ENCODE measurements around the gene NEDD4L.

NEDD4L gene

DNA sequence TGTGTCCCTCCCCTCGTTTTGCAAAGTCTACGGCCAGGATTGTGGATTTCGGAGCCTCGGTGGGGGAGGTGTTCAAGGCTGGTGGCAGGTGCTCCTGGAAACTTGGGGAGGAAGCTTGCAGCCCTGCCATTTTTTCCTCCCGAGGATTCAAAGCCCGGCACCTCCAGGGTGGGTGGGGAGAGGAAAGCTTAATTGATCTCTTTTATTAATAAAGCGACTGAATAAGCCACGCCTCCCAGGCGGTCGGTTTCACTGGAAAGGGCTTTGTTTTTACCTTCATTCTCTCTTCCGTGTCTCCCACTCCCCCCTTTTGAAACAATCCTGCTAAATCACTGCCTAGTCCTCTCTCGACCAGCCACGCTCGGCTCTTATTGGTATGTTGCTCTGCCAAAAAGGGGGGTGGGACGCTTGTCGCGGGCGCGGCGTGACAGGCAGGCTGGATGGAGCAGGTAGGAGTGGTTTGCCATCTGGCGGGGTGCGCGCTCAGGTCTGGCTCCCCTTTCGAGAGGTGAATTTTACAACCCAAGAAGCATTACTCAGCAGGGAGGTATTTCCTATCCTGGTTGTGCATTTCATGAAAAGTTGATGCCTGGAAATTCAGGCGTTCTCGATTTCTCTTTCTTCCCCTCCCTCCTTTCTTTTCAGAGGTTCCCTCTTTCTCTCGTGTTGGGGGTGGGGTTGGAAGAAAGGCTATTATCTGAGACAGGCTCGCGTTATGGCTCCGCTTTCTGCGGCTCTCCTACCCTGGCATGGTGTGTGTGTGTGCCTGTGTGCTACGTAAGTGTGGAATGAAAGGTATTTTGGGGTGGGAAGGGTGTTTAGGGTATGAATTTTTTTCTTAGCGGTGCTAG is 1.4 kb downstream of the NEDD4L start (continued):
- TF ChIP-seq, protein P1, sequence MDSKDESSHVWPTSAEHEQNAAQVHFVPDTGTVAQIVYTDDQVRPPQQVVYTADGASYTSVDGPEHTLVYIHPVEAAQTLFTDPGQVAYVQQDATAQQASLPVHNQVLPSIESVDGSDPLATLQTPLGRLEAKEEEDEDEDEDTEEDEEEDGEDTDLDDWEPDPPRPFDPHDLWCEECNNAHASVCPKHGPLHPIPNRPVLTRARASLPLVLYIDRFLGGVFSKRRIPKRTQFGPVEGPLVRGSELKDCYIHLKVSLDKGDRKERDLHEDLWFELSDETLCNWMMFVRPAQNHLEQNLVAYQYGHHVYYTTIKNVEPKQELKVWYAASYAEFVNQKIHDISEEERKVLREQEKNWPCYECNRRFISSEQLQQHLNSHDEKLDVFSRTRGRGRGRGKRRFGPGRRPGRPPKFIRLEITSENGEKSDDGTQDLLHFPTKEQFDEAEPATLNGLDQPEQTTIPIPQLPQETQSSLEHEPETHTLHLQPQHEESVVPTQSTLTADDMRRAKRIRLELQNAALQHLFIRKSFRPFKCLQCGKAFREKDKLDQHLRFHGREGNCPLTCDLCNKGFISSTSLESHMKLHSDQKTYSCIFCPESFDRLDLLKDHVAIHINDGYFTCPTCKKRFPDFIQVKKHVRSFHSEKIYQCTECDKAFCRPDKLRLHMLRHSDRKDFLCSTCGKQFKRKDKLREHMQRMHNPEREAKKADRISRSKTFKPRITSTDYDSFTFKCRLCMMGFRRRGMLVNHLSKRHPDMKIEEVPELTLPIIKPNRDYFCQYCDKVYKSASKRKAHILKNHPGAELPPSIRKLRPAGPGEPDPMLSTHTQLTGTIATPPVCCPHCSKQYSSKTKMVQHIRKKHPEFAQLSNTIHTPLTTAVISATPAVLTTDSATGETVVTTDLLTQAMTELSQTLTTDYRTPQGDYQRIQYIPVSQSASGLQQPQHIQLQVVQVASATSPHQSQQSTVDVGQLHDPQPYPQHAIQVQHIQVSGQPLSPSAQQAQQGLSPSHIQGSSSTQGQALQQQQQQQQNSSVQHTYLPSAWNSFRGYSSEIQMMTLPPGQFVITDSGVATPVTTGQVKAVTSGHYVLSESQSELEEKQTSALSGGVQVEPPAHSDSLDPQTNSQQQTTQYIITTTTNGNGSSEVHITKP (tag by site-specific recombination; IDR thresholded peaks at IDR 0.05) = peak; percentile 95
- TF ChIP-seq ZXDB (tag by site-specific recombination; IDR thresholded peaks at IDR 0.05) (peak; percentile 25; the same call in 1 of the 2 replicates), HOXA7 (CRISPR knock-in tag; IDR thresholded peaks at IDR 0.05; ENCODE audit: borderline replicate concordance) (no peak), ZNF501 (tag by site-specific recombination; IDR thresholded peaks at IDR 0.05) (peak; percentile 38; the same call in 1 of the 2 replicates), ZBTB20 (tag by site-specific recombination; IDR thresholded peaks at IDR 0.05) (peak; percentile 74)

DNA sequence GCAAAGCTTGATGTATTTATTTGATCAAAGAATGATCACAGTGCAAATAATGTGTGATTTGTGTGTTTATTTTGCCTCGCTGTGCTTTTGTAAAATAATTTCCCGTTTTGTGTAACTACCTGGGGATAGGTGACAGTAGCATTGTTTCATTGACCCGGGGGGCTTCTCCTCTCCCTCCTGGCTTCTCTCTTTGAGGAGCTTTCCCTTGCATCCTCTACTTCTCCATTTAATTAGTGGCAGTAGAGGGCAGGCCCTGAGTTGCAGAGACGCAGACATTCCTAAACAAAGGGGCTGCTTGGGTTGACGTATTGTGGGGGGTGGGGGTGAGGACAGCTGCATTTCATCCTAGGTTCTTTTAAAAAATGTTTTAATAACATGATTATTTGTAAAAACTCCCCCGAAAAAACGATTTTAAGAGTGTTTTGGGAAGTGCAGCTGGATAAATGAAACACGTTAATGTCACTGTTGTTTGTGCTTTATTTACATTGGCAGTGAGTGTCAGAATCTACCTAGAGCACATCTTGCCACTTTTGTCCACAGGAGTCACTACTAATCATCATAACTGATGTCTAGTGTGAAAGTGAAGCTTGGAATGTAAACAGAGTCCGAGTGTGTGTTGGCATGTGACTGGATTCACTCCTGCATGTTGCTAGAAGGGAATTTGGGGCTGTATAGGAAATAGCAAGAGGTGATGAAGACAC is 2.2 kb downstream of the NEDD4L start:
- peak overlapping the region; percentile 95; the same call in 1 of the 2 replicates for H3K27ac ChIP-seq (ENCODE audit: extremely low read depth, low read depth, low read length)
- CTCF ChIA-PET = interaction anchor here (0.5 to 3.1 kb wide), 13 partner anchors 8 to 590 kb away, joined by 3 to 21 read pairs (median 4); no protein-coding TSS in a partner anchor
- H3K4me1 ChIP-seq (ENCODE audit: control insufficient read depth, insufficient read depth, low read length) = peaks cover 16% of the 10 kb centered on the region
- POLR2A ChIA-PET = interaction anchor here (0.5 to 0.8 kb wide), 2 partner anchors 10 to 11 kb away, joined by 3 to 4 read pairs; no protein-coding TSS in a partner anchor
- no peaks in the 10 kb centered on the region for H3K9me3 ChIP-seq (ENCODE audit: control insufficient read depth, insufficient read depth, low read depth, low read length)
- peak overlapping the region; percentile 81 for H3K4me3 ChIP-seq (ENCODE audit: low read depth, low read length)
- H3K36me3 ChIP-seq (ENCODE audit: control insufficient read depth in 2 of 2, insufficient read depth in 1 of 2, low read length in 2 of 2) = no peaks in the 10 kb centered on the region
- no peak for TF ChIP-seq ZNF121 (tag by site-specific recombination; IDR thresholded peaks at IDR 0.05)
- TF ChIP-seq ZNF174 (tag by site-specific recombination; IDR thresholded peaks at IDR 0.05) = no peak
- no peak for TF ChIP-seq ZNF248 (tag by site-specific recombination; IDR thresholded peaks at IDR 0.05)
- no peak for TF ChIP-seq RBAK (tag by site-specific recombination; IDR thresholded peaks at IDR 0.05)
- TF ChIP-seq ZNF558 (tag by site-specific recombination; IDR thresholded peaks at IDR 0.05) = no peak
- no peak for TF ChIP-seq KLF16 (tag by site-specific recombination; IDR thresholded peaks at IDR 0.05)
- TF ChIP-seq, protein P1 (tag by site-specific recombination; IDR thresholded peaks at IDR 0.05) = peak; percentile 79
- TF ChIP-seq, protein P2, sequence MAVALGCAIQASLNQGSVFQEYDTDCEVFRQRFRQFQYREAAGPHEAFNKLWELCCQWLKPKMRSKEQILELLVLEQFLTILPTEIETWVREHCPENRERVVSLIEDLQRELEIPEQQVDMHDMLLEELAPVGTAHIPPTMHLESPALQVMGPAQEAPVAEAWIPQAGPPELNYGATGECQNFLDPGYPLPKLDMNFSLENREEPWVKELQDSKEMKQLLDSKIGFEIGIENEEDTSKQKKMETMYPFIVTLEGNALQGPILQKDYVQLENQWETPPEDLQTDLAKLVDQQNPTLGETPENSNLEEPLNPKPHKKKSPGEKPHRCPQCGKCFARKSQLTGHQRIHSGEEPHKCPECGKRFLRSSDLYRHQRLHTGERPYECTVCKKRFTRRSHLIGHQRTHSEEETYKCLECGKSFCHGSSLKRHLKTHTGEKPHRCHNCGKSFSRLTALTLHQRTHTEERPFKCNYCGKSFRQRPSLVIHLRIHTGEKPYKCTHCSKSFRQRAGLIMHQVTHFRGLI (tag by site-specific recombination; IDR thresholded peaks at IDR 0.05) = no peak
- TF ChIP-seq ZNF223 (tag by site-specific recombination; IDR thresholded peaks at IDR 0.05) = no peak
- no peak for TF ChIP-seq ZNF302 (tag by site-specific recombination; IDR thresholded peaks at IDR 0.05; ENCODE audit: low read depth)
- TF ChIP-seq, protein P3, sequence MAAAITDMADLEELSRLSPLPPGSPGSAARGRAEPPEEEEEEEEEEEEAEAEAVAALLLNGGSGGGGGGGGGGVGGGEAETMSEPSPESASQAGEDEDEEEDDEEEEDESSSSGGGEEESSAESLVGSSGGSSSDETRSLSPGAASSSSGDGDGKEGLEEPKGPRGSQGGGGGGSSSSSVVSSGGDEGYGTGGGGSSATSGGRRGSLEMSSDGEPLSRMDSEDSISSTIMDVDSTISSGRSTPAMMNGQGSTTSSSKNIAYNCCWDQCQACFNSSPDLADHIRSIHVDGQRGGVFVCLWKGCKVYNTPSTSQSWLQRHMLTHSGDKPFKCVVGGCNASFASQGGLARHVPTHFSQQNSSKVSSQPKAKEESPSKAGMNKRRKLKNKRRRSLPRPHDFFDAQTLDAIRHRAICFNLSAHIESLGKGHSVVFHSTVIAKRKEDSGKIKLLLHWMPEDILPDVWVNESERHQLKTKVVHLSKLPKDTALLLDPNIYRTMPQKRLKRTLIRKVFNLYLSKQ (tag by site-specific recombination; IDR thresholded peaks at IDR 0.05; ENCODE audit: borderline replicate concordance) = no peak
- TF ChIP-seq, protein P4, sequence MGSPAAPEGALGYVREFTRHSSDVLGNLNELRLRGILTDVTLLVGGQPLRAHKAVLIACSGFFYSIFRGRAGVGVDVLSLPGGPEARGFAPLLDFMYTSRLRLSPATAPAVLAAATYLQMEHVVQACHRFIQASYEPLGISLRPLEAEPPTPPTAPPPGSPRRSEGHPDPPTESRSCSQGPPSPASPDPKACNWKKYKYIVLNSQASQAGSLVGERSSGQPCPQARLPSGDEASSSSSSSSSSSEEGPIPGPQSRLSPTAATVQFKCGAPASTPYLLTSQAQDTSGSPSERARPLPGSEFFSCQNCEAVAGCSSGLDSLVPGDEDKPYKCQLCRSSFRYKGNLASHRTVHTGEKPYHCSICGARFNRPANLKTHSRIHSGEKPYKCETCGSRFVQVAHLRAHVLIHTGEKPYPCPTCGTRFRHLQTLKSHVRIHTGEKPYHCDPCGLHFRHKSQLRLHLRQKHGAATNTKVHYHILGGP (tag by site-specific recombination; IDR thresholded peaks at IDR 0.05) = peak; percentile 12; the same call in 1 of the 2 replicates
- TF ChIP-seq GLIS1 (tag by site-specific recombination; IDR thresholded peaks at IDR 0.05) = peak; percentile 43
- TF ChIP-seq, protein P5, sequence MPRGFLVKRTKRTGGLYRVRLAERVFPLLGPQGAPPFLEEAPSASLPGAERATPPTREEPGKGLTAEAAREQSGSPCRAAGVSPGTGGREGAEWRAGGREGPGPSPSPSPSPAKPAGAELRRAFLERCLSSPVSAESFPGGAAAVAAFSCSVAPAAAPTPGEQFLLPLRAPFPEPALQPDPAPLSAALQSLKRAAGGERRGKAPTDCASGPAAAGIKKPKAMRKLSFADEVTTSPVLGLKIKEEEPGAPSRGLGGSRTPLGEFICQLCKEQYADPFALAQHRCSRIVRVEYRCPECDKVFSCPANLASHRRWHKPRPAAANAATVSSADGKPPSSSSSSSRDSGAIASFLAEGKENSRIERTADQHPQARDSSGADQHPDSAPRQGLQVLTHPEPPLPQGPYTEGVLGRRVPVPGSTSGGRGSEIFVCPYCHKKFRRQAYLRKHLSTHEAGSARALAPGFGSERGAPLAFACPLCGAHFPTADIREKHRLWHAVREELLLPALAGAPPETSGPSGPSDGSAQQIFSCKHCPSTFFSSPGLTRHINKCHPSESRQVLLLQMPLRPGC (tag by site-specific recombination; IDR thresholded peaks at IDR 0.05) = peak; percentile 16; the same call in 1 of the 2 replicates
- TF ChIP-seq KLF9 (tag by site-specific recombination; IDR thresholded peaks at IDR 0.05; ENCODE audit: low read depth) = no peak
- peak; percentile 89 for TF ChIP-seq PRDM1 (tag by site-specific recombination; IDR thresholded peaks at IDR 0.05)
